GM18499 (cell line): ENCODE data around the gene CCNA2.
A peak's percentile ranks its signal among the peaks of the same experiment; 100 is the strongest.

Experiments used
- ATAC-seq: cut with Tn5 transposase; IDR thresholded peaks from one replicate; pipeline ENCODE4 v1.9.1; 2021; ENCODE audit warnings: moderate number of reproducible peaks; ENCODE audit not compliant: insufficient read depth, unreplicated experiment

The CCNA2 gene

GRCh38 chr4:121811122-121811521, 12.6 kb downstream of the CCNA2 start:
- no peak for ATAC-seq

- no peak for ATAC-seq
These were observed 17.3 kb downstream of the CCNA2 start for GRCh38 chr4:121806411-121806810.

GRCh38 chr4:121801715-121802075, 22.0 kb downstream of the CCNA2 start:
- no peak for ATAC-seq

- ATAC-seq = peak; percentile 70
These were observed 22.5 kb downstream of the CCNA2 start, which contains the start of gene EXOSC9 for GRCh38 chr4:121800961-121801714. Gene EXOSC9 (plus strand): TSS chr4:121801323. CDS start chr4:121801425, 102 bp downstream.

GRCh38 chr4:121800638-121800960, 23.1 kb downstream of the CCNA2 start:
- ATAC-seq = peak; percentile 13

- ATAC-seq = no peak
These were observed 23.7 kb downstream of the CCNA2 start for GRCh38 chr4:121799867-121800501.

- ATAC-seq = no peak
These were observed 24.4 kb downstream of the CCNA2 start for GRCh38 chr4:121799208-121799823.

- ATAC-seq = no peak
These were observed 27.4 kb downstream of the CCNA2 start for GRCh38 chr4:121796283-121796682.

GRCh38 chr4:121794505-121795188, 29.0 kb downstream of the CCNA2 start:
- ATAC-seq = no peak

- ATAC-seq = no peak
These were observed 30.7 kb downstream of the CCNA2 start for GRCh38 chr4:121792966-121793365.

- ATAC-seq = no peak
These were observed 32.2 kb downstream of the CCNA2 start for GRCh38 chr4:121791481-121791880.

GRCh38 chr4:121790976-121791375, 32.7 kb downstream of the CCNA2 start:
- ATAC-seq = no peak

- no peak for ATAC-seq
These were observed 33.5 kb downstream of the CCNA2 start for GRCh38 chr4:121789960-121790829.

- ATAC-seq = no peak
These were observed 34.2 kb downstream of the CCNA2 start for GRCh38 chr4:121789455-121789854.

GRCh38 chr4:121788896-121789295, 34.8 kb downstream of the CCNA2 start:
- ATAC-seq = peak; percentile 85

GRCh38 chr4:121786221-121786620, 37.5 kb downstream of the CCNA2 start:
- ATAC-seq = no peak

GRCh38 chr4:121785479-121785878, 38.2 kb downstream of the CCNA2 start:
- no peak for ATAC-seq

GRCh38 chr4:121784975-121785374, 38.7 kb downstream of the CCNA2 start:
- ATAC-seq = no peak

GRCh38 chr4:121784401-121784800, 39.3 kb downstream of the CCNA2 start:
- ATAC-seq = no peak

- no peak for ATAC-seq
These were observed 40.5 kb downstream of the CCNA2 start for GRCh38 chr4:121783210-121783609.
